Measurements from ENCODE around the gene LRP3.

- TF ChIP-seq CTCF (IDR thresholded peaks at IDR 0.05; ENCODE audit: low read length) (no peak), EZH2 (optimal IDR thresholded peaks at IDR 0.05; ENCODE audit: low read depth, low read length) (no peak), EZH2phosphoT487 (IDR thresholded peaks at IDR 0.05; ENCODE audit: low read length) (no peak)
Observed at GRCh38 chr19:33232656-33233055, 38.5 kb downstream of the LRP3 start.

Measured in MM.1S (cell line).